GM12873 (cell line): ENCODE measurements around the gene NPEPL1.

ENCODE experiments used
- TF ChIP-seq, protein P1 (sequence below): IDR thresholded peaks from 2 replicates; pipeline ENCODE4 v1.5.1; 2012; ENCODE audit warnings: low read depth, mild to moderate bottlenecking, moderate library complexity, low read length, control low read depth; ENCODE audit not compliant: insufficient read depth; ENCODE audit errors: missing control alignments

NPEPL1 gene

DNA sequence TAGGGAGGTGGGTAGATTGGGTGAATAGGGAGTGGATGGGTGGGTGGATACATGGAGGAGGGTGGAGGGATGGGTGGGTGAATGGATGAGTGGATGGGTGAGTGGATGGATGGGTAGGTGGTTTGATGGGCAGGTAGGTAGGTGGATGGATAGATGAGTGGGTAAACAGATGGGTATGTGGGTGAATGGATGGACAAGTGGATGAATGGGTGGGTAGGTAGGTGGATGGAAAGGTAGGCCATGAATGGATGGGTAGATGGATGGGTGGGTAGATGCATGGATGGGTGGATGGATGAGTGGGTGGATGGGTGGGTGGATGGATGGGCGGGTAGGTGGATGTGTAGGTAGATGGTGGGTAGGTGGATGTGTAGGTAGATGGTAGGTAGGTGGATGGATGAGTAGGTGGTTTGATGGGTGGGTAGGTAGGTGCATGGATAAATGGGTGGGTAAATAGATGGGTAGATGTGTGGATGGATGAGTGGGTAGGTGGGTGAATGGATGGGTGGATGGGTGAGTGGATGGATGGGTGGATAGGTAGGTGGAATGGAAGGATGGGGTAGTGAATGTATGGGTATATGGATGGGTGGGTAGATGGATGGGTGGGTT is 51.4 kb downstream of the NPEPL1 start:
- TF ChIP-seq, protein P1, sequence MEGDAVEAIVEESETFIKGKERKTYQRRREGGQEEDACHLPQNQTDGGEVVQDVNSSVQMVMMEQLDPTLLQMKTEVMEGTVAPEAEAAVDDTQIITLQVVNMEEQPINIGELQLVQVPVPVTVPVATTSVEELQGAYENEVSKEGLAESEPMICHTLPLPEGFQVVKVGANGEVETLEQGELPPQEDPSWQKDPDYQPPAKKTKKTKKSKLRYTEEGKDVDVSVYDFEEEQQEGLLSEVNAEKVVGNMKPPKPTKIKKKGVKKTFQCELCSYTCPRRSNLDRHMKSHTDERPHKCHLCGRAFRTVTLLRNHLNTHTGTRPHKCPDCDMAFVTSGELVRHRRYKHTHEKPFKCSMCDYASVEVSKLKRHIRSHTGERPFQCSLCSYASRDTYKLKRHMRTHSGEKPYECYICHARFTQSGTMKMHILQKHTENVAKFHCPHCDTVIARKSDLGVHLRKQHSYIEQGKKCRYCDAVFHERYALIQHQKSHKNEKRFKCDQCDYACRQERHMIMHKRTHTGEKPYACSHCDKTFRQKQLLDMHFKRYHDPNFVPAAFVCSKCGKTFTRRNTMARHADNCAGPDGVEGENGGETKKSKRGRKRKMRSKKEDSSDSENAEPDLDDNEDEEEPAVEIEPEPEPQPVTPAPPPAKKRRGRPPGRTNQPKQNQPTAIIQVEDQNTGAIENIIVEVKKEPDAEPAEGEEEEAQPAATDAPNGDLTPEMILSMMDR: no peak

DNA sequence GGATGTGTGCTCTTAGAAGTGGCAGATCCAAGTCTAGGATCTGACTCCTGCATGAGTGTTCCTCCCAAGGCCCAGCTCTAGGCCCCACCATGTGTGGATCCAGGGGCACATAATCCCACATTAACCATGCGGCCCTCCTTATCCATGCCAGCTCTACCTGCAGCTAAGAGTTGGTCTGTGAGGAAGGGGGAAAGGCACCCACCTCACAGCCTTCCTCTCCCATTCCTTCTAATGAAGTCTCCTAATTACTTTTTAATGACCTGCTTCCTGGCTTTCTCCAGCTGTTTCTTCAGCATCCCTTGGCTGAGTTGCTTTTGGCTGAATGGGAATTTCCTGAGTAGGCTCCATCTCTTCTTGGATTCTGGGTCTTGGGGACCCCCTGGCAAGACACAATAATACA is 52.2 kb downstream of the NPEPL1 start:
- TF ChIP-seq, protein P1: no peak

DNA sequence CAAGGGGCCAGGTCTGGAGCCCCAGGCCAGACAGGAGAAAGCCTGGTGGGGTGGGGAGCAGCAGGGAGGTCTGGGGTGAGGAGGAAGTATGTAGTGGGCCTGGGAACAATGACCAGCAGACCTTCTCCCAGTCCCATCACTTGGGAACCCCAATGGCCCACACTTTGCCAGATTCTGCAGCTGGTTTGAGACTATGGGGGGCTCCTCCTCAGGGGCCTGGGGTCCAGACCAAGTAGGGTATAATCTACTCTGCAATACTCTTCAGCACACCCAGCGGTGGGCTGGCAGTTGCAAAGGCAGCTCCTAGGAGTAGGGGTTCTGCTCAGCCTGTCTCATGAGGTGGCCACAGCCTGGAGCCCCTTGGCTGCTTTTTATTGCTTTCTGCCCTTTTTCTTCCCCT is 52.8 kb downstream of the NPEPL1 start:
- TF ChIP-seq, protein P1: no peak

DNA sequence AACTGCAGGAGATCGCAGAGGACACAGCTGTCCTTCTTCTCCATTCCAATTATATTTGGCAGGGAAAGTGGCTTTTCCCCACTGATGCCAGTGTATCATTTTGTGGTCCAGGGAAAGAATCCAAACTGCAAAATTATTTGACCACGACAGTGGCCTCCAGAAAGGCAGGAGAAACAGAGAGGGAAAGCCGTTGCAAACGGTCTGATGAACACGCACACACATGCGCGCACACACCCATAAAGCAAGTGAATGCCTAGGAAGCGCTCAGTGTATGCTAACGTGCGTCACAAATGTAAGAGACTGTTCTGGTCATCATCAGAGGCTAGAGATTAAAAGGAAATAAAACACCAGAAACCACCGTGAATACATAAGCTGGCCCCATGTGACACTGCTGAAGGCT is 54.0 kb downstream of the NPEPL1 start:
- TF ChIP-seq, protein P1: no peak

DNA sequence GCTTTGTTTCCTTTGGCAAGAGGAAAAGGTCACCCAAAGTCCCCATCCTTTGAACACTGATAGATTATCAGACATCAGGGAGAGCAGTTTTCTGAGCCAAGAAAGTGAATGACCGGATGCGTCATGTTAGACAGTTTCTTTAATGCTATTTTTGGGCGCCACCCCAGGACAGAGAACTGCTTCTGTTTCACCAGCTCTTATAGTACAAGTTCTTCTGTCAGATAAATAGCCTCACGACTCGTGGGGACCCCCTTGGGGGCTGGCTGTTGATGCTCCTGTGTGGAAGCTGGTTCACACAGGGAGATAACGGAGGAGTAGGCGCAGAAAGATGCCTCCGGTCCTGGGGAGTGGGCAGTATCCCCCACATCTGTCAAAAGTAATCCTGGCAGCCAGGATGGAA is 54.6 kb downstream of the NPEPL1 start:
- TF ChIP-seq, protein P1: no peak

DNA sequence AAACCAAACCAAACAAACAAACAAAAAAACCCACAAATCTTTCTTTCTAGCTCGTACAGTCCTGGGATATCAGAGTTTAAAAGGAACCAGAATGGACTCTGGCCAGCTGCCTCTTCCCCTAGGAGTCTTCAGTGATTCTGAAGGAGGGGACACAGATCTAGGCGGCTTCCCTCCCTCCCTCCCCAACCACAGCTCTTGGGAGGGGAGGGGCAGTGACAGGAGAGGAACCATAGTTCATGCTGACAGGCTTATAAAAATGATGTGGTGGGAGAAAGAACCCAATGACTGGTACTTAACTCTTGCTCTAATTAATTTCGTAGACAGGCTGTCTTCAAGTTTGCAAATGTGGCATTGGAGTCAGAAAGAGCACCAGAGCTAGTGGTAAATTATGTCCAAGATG is 56.0 kb downstream of the NPEPL1 start:
- TF ChIP-seq, protein P1: no peak

DNA sequence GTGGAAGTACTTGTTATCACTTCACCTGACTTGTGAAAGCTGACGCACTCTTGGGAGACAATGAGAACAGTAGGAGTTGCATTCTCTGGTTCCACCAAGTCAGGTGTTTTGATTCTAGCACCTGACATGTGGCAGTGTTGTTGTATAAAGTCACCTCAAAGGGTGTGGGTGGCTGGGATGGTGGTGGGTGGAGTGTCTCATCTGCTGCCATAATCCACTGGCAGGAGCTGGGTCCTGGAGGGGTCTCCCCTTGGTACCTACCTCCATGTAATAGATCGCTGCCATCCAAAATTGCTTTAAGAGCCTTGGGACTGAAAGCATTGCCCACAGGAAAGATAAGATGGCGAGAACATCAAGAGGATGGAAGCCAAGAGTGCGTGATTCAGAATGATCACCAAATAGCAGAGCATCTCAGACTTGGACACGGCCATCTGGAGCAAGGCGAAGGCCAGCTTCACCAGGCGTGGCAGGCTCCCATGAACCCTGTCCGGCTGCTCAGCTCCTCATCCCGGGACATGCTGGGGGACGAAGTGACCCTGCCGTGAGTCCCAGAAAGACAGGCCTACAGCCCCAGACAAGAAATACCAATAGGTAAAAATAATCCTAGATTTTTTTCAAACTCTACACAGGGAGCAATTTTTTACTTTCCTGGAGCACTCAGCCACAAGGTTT is 56.6 kb downstream of the NPEPL1 start:
- TF ChIP-seq, protein P1: no peak
